Measurements from ENCODE around the gene KRT71.

DNA sequence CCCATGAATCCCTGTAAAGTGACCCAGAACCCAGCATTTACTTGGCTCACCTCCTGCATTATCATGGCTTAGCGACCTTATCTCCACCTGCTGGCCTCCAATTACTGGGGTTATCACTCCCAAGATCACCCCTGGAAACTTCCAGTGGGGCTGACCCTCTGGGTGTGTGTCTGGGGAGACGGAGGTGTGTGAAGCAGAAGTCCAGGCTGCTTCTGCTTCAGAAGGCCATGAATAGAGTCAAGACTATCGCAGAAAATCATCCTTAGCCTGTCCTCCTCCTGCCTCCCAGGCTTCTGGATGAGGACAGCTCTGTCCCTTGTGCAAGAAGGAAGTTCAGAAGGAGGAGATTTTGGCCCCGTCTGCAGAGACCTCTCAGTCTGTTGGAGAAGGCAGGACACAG is 48.7 kb upstream of the KRT71 start:
- TF ChIP-seq CTCF (IDR thresholded peaks at IDR 0.05) (no peak), POLR2A (IDR thresholded peaks at IDR 0.05) (no peak)
